BE2C (cell line): ENCODE results near the gene EPC2.
"Not testable (repeated sequence)": the region's sequence is repeated elsewhere in the genome, so short reads cannot be mapped to it uniquely, and the experiment has no call there.

Source experiments
- DNase-seq: peaks from one replicate; pipeline ENCODE4 v3.0.0-alpha.2; 2020
- H3K27me3 ChIP-seq: fragments of 250-450 bp; sonication (Bioruptor Pico); 2 replicates; pipeline ENCODE4 v1.5.1; 2020; ENCODE audit warnings: mild to moderate bottlenecking
- H3K36me3 ChIP-seq: fragments of 250-450 bp; sonication (Bioruptor Pico); 2 replicates; pipeline ENCODE4 v1.5.1; 2020; ENCODE audit warnings: mild to moderate bottlenecking
- H3K4me1 ChIP-seq: fragments of 250-450 bp; sonication (Bioruptor Pico); 2 replicates; pipeline ENCODE4 v1.5.1; 2020
- H3K4me3 ChIP-seq: 2 replicates; pipeline ENCODE4 v1.5.1; 2011; ENCODE audit warnings: low read depth, low read length
- H3K9me3 ChIP-seq: fragments of 250-450 bp; sonication (Bioruptor Pico); 2 replicates; pipeline ENCODE4 v1.5.1; 2020
- CTCF ChIP-seq: IDR thresholded peaks from 2 replicates; pipeline ENCODE4 v1.5.1; 2012; ENCODE audit warnings: mild to moderate bottlenecking, low read depth, low read length

EPC2 gene

GRCh38 chr2:148756292-148756975, 111.9 kb downstream of the EPC2 start:
- Histone ChIP-seq H3K4me3 (no peak overlapping the region), H3K36me3 (no peaks in the 10 kb centered on the region), H3K9me3 (no peaks in the 10 kb centered on the region), H3K4me1 (no peaks in the 10 kb centered on the region), H3K27me3 (no peaks in the 10 kb centered on the region)
- no peak for DNase-seq
- no peak for TF ChIP-seq CTCF

GRCh38 chr2:148764815-148765214, 120.3 kb downstream of the EPC2 start:
- Histone ChIP-seq H3K27me3 (no peaks in the 10 kb centered on the region), H3K9me3 (no peaks in the 10 kb centered on the region), H3K36me3 (no peaks in the 10 kb centered on the region), H3K4me1 (no peaks in the 10 kb centered on the region), H3K4me3 (no peak overlapping the region)
- no peak for TF ChIP-seq CTCF
- DNase-seq: no peak

- no peaks in the 10 kb centered on the region for H3K27me3 ChIP-seq
- DNase-seq: no peak
- no peak overlapping the region for H3K4me3 ChIP-seq
- no peaks in the 10 kb centered on the region for H3K9me3 ChIP-seq
- no peaks in the 10 kb centered on the region for H3K4me1 ChIP-seq
- no peaks in the 10 kb centered on the region; the same call in 1 of the 2 replicates for H3K36me3 ChIP-seq
- no peak for TF ChIP-seq CTCF
Observed at GRCh38 chr2:148770047-148770446, 125.5 kb downstream of the EPC2 start.

GRCh38 chr2:148781544-148781943, 137.0 kb downstream of the EPC2 start:
- H3K27me3 ChIP-seq: no peaks in the 10 kb centered on the region
- no peak for DNase-seq
- no peaks in the 10 kb centered on the region; the same call in none of the 2 replicates for H3K36me3 ChIP-seq

GRCh38 chr2:148789059-148789458, 144.5 kb downstream of the EPC2 start:
- Histone ChIP-seq H3K4me3 (no peak overlapping the region), H3K9me3 (no peaks in the 10 kb centered on the region), H3K27me3 (no peaks in the 10 kb centered on the region), H3K4me1 (no peaks in the 10 kb centered on the region), H3K36me3 (no peaks in the 10 kb centered on the region; the same call in none of the 2 replicates)
- TF ChIP-seq CTCF: no peak
- DNase-seq: no peak

More at GRCh38 chr2:148781544-148781943, 137.0 kb downstream of the EPC2 start:
- no peaks in the 10 kb centered on the region for H3K9me3 ChIP-seq
- no peak for TF ChIP-seq CTCF
- H3K4me3 ChIP-seq: no peak overlapping the region
- no peaks in the 10 kb centered on the region for H3K4me1 ChIP-seq

GRCh38 chr2:148790172-148790571, 145.6 kb downstream of the EPC2 start:
- not testable (repeated sequence) for DNase-seq, H3K27me3 ChIP-seq, H3K36me3 ChIP-seq, H3K9me3 ChIP-seq, H3K4me1 ChIP-seq, H3K4me3 ChIP-seq
